H1 (cell line): ENCODE results near the gene HLF. TPM values are rescaled to one million over a fixed set of nuclear protein-coding genes. Genes with fewer than 3 reads are reported as not detected.

Source experiments
- CBX5 ChIP-seq: fragments of 300-800, 300-1000 bp; sonication (generic); IDR thresholded peaks from 2 replicates; pipeline ENCODE4 v1.7.1; 2016; ENCODE audit warnings: antibody characterized with exemption, low read length, low read depth
- EZH2 ChIP-seq: fragments of 200-600 bp; sonication (generic); IDR thresholded peaks from 2 replicates; pipeline ENCODE4 v1.7.1; 2012; ENCODE audit warnings: low read depth, mild to moderate bottlenecking, moderate library complexity, low read length, inconsistent platforms; ENCODE audit not compliant: severe bottlenecking
- RXRA ChIP-seq: IDR thresholded peaks from 2 replicates; pipeline ENCODE4 v1.6.1; 2011; ENCODE audit warnings: low read depth, mild to moderate bottlenecking, low read length, moderate library complexity; ENCODE audit not compliant: insufficient read depth
- SIX5 ChIP-seq: IDR thresholded peaks from 2 replicates; pipeline ENCODE4 v1.6.1; 2011; ENCODE audit warnings: mild to moderate bottlenecking, low read depth, low read length
- TAF1 ChIP-seq: IDR thresholded peaks from 2 replicates; pipeline ENCODE4 v1.6.1; 2011; ENCODE audit warnings: mild to moderate bottlenecking, low read depth, low read length
- TCF12 ChIP-seq: IDR thresholded peaks from 2 replicates; pipeline ENCODE4 v1.6.1; 2011; ENCODE audit warnings: low read depth, mild to moderate bottlenecking, low read length
- USF2 ChIP-seq: IDR thresholded peaks from 2 replicates; pipeline ENCODE4 v1.6.1; 2011; ENCODE audit warnings: low read length, improper control_type of control experiment
- YY1 ChIP-seq: IDR thresholded peaks from 2 replicates; pipeline ENCODE4 v1.6.1; 2011; ENCODE audit warnings: low read depth, mild to moderate bottlenecking, low read length
- polyA plus RNA-seq, 7 experiments: library from polyadenylated mRNA; depleted of rRNA in 3 of 7; stranded (reverse) in 5 of 7; unstranded in 2 of 7; fragments of >200 nt in 5 of 7; fragments of 200-250 nt in 2 of 7; gene quantifications; 1 replicate in 5 of 7; 2 replicates in 1 of 7; 4 replicates in 1 of 7; pipeline versions ENCODE4 v1.2.1 to v1.2.3, GENCODE V29; 2011 to 2013; ENCODE audit warnings: missing spikeins in 2 of 7, mixed read lengths in 2 of 7
- total RNA-seq: library from RNA; stranded (reverse); fragmentation: NEBNext Ultra II Directional; extraction: Animal tissue kit (Norgen Biotek cat#: 25700); gene quantifications from 2 replicates; pipeline ENCODE4 v1.2.1, GENCODE V29; 2021

HLF gene
- total and polyA plus RNA-seq, 2 of the 8 experiments (the other 6 are each of a cell fraction or from before 2014, with no cell fraction given), result 0.39 to 0.60 TPM

DNA sequence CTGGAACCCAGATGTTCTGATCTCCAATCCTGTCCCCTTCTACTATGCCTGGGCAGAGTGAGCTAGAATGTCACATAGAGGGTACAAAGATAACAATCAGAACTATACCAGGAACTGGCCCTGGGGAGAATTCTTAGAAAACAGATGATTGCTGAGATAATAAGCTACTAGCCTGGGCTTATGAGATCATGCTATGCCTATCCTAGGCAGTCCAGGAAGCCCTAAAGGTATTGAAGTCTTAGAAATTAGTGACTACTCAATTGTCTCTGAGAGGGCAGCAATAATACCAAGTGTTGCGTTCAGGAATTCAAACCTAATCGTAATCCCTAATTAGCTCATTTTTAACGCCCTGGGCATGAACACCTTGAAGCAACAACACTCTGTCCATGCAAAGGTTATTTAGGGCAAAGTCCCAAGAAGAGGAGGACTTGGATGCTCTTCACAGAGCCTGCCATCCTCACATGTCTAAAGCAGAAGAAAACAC lies 79.8 kb downstream of the HLF start (continued):
- TF ChIP-seq USF2, result no peak
- no peak for TF ChIP-seq EZH2
- no peak for TF ChIP-seq YY1
- no peak for TF ChIP-seq RXRA
- TF ChIP-seq CBX5, result no peak
- no peak for TF ChIP-seq SIX5
- no peak for TF ChIP-seq TAF1
- no peak for TF ChIP-seq TCF12
